Measurements from ENCODE around the gene MCTP2.
A peak's percentile ranks its signal among the peaks of the same experiment; 100 is the strongest.

The MCTP2 gene

DNA sequence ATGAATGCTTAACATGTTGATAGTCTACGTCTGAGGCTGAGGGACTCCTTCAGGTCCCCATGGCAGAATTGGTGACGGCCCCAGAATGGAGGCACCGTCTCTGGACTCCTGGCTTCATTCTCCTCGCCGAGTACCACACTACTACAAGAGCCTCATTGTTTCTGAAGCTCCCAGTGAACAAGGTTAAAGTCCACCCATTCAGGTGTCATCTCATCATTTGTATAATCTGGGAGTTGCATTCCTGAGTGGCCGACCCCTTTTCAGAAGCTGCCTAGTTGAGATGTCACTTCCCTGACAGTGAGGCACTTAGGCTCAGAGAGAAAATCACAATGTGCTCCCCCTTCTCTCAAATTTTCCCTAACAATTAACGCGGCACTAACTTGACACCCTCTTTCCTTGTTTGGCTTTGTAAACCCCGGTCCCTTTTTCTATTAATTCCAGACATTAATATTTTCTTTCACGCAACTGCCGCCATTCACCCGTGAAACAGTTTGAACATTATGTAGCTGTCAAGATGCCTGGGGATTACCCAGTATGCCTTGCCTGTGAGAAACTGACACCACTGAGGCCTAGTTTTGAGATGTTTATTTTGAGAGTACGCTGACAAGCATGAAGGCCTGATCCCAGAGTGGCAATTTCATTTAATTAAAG lies 105.6 kb downstream of the MCTP2 start:
- peak overlapping the region in 1 of 3 experiments; percentile 63 for H3K27ac Mint-ChIP-seq
- H3K4me3 Mint-ChIP-seq: no peak overlapping the region
- peaks cover 26% of the 10 kb centered on the region for H3K27me3 Mint-ChIP-seq (ENCODE audit: low read depth)
- H3K36me3 Mint-ChIP-seq (ENCODE audit: low read depth): no peaks in the 10 kb centered on the region
- H3K4me1 Mint-ChIP-seq: peaks cover 18% of the 10 kb centered on the region
- TF ChIP-seq, protein P1, sequence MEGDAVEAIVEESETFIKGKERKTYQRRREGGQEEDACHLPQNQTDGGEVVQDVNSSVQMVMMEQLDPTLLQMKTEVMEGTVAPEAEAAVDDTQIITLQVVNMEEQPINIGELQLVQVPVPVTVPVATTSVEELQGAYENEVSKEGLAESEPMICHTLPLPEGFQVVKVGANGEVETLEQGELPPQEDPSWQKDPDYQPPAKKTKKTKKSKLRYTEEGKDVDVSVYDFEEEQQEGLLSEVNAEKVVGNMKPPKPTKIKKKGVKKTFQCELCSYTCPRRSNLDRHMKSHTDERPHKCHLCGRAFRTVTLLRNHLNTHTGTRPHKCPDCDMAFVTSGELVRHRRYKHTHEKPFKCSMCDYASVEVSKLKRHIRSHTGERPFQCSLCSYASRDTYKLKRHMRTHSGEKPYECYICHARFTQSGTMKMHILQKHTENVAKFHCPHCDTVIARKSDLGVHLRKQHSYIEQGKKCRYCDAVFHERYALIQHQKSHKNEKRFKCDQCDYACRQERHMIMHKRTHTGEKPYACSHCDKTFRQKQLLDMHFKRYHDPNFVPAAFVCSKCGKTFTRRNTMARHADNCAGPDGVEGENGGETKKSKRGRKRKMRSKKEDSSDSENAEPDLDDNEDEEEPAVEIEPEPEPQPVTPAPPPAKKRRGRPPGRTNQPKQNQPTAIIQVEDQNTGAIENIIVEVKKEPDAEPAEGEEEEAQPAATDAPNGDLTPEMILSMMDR (IDR thresholded peaks at IDR 0.05; ENCODE audit: unreplicated experiment in 3 of 3): no peak
- no peaks in the 10 kb centered on the region for H3K9me3 Mint-ChIP-seq

DNA sequence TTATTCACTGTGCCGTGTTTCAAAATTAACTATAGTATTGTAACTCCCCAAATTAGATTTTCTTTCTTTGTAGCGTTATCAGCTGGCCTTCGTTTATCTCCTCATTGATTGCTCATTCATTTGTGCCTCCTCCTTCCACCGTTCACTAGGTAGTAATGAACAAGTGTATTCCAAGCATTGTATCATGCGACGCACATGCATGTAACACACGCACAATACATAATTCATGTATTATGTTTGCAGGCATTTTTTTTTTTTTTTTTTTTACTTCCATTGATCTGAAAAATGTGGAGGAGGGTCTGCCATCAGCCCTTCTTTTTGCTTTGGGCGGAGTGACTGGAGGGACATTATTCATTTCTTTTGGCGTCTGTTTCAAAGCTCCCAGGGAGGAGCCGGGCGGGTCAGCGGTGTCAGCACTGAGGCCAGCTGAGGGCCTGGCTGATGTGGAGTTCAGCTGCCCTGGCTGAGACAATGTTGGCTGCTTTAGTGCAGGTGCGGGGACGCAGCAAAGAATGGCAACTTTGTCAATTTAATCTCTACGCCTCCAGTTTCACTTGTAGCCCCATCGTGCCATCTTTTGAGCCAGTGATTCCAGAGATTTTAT lies 107.0 kb downstream of the MCTP2 start:
- Mint-ChIP-seq H3K9me3 (no peaks in the 10 kb centered on the region), H3K27me3 (ENCODE audit: low read depth) (peaks cover 31% of the 10 kb centered on the region), H3K27ac (peak overlapping the region in 2 of 3 experiments; percentile 1 to 63), H3K36me3 (ENCODE audit: low read depth) (no peaks in the 10 kb centered on the region), H3K4me1 (peaks cover 18% of the 10 kb centered on the region), H3K4me3 (no peak overlapping the region)
- TF ChIP-seq, protein P1 (IDR thresholded peaks at IDR 0.05; ENCODE audit: unreplicated experiment in 3 of 3): no peak

DNA sequence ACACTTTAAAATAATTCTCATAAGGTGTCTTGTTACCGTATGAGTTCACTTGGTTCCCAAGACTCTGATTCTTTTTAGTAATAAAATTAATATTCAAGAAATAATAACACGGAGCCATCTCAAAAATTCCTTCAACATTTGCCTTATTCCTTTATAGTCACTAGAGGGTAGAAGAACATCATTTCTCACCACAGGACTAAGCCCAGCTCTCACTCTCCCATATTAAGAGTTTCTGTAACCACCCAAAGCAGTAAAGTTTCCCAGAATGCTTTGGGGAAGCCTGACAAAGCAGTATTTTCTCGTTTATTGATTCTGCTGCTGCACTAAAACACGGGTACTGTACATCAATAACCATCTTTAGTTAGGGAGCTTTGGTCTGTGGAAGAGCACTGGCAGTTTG lies 114.9 kb downstream of the MCTP2 start:
- H3K4me3 Mint-ChIP-seq: no peak overlapping the region
- TF ChIP-seq, protein P1 (IDR thresholded peaks at IDR 0.05; ENCODE audit: unreplicated experiment in 3 of 3): peak; percentile 22 to 47 (median 34)
- H3K4me1 Mint-ChIP-seq: peaks cover 5% of the 10 kb centered on the region
- peak overlapping the region; percentile 69 to 94 (median 91) for H3K27ac Mint-ChIP-seq
- peaks cover 2% of the 10 kb centered on the region for H3K9me3 Mint-ChIP-seq
- peaks cover 32% of the 10 kb centered on the region for H3K27me3 Mint-ChIP-seq (ENCODE audit: low read depth)
- no peaks in the 10 kb centered on the region for H3K36me3 Mint-ChIP-seq (ENCODE audit: low read depth)

DNA sequence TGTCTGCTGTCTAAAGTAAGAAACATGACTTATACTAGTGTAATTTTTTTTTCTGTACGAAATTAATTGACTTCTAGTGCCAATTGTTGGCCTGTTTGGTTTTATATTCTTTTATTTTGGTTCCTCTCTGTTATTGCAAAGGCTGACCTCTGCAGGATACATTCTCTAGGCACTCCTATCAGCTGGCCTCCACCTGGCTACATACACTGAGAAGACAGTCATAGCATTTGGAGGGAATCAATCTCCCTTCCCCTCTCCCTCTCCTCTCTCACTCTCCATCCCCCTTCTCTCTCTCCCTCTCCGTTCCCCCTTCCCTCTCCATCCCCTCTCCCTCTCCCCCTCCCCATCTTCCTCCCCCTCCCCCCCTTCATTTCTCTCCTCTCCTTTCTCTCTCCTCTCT lies 116.7 kb downstream of the MCTP2 start:
- TF ChIP-seq, protein P1 (IDR thresholded peaks at IDR 0.05; ENCODE audit: unreplicated experiment in 3 of 3): no peak
- H3K9me3 Mint-ChIP-seq: peaks cover 2% of the 10 kb centered on the region
- peaks cover 23% of the 10 kb centered on the region for H3K4me1 Mint-ChIP-seq

DNA sequence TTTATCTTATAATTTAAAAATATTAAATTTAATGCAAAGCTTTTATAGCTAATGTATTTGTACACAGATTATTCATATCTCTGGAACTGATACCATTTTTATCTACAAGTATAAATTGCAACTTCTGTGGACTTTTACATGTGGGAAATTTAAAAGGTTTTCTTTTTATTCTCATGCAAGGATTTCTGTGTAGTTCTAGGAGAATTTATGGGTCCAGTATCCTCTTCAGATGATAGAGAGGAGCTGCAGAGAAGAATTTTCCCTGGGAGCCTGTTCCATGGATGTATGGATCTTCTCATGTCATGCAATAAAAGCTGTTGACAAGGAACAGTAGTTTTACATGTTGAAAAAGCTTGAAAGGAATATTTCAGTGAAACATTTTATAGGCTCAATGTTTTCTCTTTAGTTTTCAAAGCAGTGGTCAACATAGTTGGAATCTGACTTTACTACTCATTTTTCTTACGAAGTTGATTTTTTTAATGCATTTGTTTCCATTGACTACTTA lies 119.7 kb downstream of the MCTP2 start:
- Mint-ChIP-seq H3K4me3 (no peak overlapping the region), H3K9me3 (peaks cover 2% of the 10 kb centered on the region), H3K27ac (peak overlapping the region; percentile 76 to 96 (median 93)), H3K27me3 (ENCODE audit: low read depth) (peaks cover 63% of the 10 kb centered on the region), H3K36me3 (ENCODE audit: low read depth) (no peaks in the 10 kb centered on the region), H3K4me1 (peaks cover 48% of the 10 kb centered on the region)
- TF ChIP-seq, protein P1 (IDR thresholded peaks at IDR 0.05; ENCODE audit: unreplicated experiment in 3 of 3): no peak

More for the DNA sequence above, 116.7 kb downstream of the MCTP2 start:
- no peak overlapping the region for H3K4me3 Mint-ChIP-seq
- H3K27ac Mint-ChIP-seq: peak overlapping the region; percentile 28 to 71 (median 32)
- H3K27me3 Mint-ChIP-seq (ENCODE audit: low read depth): peaks cover 43% of the 10 kb centered on the region
- H3K36me3 Mint-ChIP-seq (ENCODE audit: low read depth): no peaks in the 10 kb centered on the region

All from nephron (organoid).